HL-60 (cell line): Measurements from ENCODE around the gene HNRNPA2B1.

Experiments
- POLR2AphosphoS5 ChIP-seq: IDR thresholded peaks from 2 replicates; pipeline ENCODE4 v1.6.1; 2012; ENCODE audit warnings: low read depth
- REST ChIP-seq: IDR thresholded peaks from 2 replicates; pipeline ENCODE4 v1.6.1; 2012; ENCODE audit warnings: low read depth; ENCODE audit not compliant: insufficient replicate concordance
- TF ChIP-seq, protein P1 (sequence below): IDR thresholded peaks from one replicate; pipeline ENCODE4 v1.5.1; 2011; ENCODE audit warnings: low read length, control low read depth, inconsistent platforms; ENCODE audit not compliant: insufficient read depth

DNA sequence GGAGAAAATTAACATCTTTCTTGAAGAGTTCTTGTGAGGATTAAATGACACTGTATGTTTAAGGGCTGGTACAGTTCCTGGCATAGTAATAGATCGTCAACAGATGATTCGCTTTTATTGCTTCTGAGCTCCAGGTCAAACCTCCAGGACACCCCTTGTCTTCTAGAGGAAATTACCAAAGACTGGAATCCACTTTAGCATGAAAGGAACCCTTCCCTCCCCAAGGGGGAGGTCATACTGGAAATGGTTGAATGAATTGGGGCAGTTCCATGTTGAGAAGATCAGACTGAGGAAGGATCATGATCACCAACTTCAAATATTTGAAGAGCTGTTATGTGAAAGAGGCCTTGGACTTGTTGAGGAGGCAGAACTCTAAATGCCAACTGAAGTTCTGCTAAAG is 39.6 kb downstream of the HNRNPA2B1 start:
- TF ChIP-seq, protein P1, sequence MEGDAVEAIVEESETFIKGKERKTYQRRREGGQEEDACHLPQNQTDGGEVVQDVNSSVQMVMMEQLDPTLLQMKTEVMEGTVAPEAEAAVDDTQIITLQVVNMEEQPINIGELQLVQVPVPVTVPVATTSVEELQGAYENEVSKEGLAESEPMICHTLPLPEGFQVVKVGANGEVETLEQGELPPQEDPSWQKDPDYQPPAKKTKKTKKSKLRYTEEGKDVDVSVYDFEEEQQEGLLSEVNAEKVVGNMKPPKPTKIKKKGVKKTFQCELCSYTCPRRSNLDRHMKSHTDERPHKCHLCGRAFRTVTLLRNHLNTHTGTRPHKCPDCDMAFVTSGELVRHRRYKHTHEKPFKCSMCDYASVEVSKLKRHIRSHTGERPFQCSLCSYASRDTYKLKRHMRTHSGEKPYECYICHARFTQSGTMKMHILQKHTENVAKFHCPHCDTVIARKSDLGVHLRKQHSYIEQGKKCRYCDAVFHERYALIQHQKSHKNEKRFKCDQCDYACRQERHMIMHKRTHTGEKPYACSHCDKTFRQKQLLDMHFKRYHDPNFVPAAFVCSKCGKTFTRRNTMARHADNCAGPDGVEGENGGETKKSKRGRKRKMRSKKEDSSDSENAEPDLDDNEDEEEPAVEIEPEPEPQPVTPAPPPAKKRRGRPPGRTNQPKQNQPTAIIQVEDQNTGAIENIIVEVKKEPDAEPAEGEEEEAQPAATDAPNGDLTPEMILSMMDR = no peak
- TF ChIP-seq REST (no peak), POLR2AphosphoS5 (no peak)
